Ishikawa (cell line): Measurements from ENCODE around the gene COL4A2.

Experiments
- CEBPB ChIP-seq: IDR thresholded peaks from 2 replicates; pipeline ENCODE4 v1.6.1; 2012
- CREB1 ChIP-seq: IDR thresholded peaks from 2 replicates; pipeline ENCODE4 v1.6.1; 2012; ENCODE audit warnings: low read depth
- EGR1 ChIP-seq: IDR thresholded peaks from 2 replicates; pipeline ENCODE4 v1.6.1; 2012
- EP300 ChIP-seq: IDR thresholded peaks from 2 replicates; pipeline ENCODE4 v1.6.1; 2012; ENCODE audit warnings: borderline replicate concordance
- FOXM1 ChIP-seq: IDR thresholded peaks from 2 replicates; pipeline ENCODE4 v1.6.1; 2012; ENCODE audit warnings: low read depth, borderline replicate concordance
- MAX ChIP-seq: IDR thresholded peaks from 2 replicates; pipeline ENCODE4 v1.6.1; 2012
- NFIC ChIP-seq: IDR thresholded peaks from 2 replicates; pipeline ENCODE4 v1.6.1; 2012
- RAD21 ChIP-seq: IDR thresholded peaks from 2 replicates; pipeline ENCODE4 v1.6.1; 2012; ENCODE audit warnings: low read depth
- REST ChIP-seq: IDR thresholded peaks from 2 replicates; pipeline ENCODE4 v1.6.1; 2012; ENCODE audit warnings: low read depth, mild to moderate bottlenecking
- TAF1 ChIP-seq: IDR thresholded peaks from 2 replicates; pipeline ENCODE4 v1.6.1; 2012; ENCODE audit warnings: low read depth, mild to moderate bottlenecking
- TCF12 ChIP-seq: IDR thresholded peaks from 2 replicates; pipeline ENCODE4 v1.6.1; 2012; ENCODE audit warnings: low read depth
- TEAD4 ChIP-seq: IDR thresholded peaks from 2 replicates; pipeline ENCODE4 v1.6.1; 2012
- YY1 ChIP-seq: IDR thresholded peaks from 2 replicates; pipeline ENCODE4 v1.6.1; 2012; ENCODE audit warnings: low read depth
- ZBTB7A ChIP-seq: IDR thresholded peaks from 2 replicates; pipeline ENCODE4 v1.6.1; 2012; ENCODE audit warnings: low read depth
- TF ChIP-seq, protein P1 (sequence below): IDR thresholded peaks from 2 replicates; pipeline ENCODE4 v1.6.1; 2012

Gene COL4A2

GRCh38 chr13:110505594-110505993, 198.5 kb downstream of the COL4A2 start:
- TF ChIP-seq EGR1 = no peak
- no peak for TF ChIP-seq EP300
- no peak for TF ChIP-seq CREB1

- no peak for TF ChIP-seq CREB1
- TF ChIP-seq RAD21 = no peak
- TF ChIP-seq NFIC = no peak
These were observed 199.3 kb downstream of the COL4A2 start for GRCh38 chr13:110506396-110506795.

DNA sequence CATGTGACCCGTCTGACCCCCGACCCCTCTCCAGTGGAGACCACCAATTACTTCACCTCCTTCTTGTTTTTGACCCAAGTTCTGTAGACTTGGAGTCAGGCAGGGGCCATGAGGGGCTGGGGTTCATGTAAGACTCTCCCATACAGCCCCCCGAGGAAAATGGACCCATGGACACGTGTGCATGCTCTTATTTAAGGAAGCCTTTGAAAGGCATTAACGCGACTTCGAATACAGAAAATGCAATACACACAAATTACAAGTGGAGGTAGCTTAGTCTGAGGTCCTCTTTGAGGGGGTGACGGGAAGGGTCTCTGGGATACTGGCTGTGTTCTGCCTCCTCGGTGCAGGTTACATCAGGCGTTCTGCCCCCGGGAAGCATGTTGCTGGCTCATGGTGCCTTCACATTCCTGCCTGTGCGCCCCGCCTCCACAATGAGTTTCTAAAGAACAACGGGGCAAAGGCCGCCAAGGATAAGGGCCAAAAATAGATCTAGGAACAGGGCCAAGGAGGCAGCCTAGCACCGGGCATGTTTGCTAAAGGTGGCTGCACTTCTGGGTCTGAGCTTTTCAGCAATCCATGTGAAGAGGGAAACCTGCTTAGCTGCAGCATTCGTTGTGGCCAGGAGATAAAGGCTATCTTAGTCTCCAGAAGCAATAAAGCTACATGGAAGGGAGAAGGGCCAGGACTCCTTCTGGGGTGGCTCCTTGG, 199.9 kb downstream of the COL4A2 start:
- TF ChIP-seq, protein P1, sequence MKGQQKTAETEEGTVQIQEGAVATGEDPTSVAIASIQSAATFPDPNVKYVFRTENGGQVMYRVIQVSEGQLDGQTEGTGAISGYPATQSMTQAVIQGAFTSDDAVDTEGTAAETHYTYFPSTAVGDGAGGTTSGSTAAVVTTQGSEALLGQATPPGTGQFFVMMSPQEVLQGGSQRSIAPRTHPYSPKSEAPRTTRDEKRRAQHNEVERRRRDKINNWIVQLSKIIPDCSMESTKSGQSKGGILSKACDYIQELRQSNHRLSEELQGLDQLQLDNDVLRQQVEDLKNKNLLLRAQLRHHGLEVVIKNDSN = no peak
- TF ChIP-seq NFIC (peak; percentile 76), TEAD4 (peak; percentile 77), MAX (peak; percentile 66; the same call in 1 of the 2 replicates), EP300 (peak; percentile 43; the same call in 1 of the 2 replicates), FOXM1 (no peak), TCF12 (no peak), CREB1 (no peak)

DNA sequence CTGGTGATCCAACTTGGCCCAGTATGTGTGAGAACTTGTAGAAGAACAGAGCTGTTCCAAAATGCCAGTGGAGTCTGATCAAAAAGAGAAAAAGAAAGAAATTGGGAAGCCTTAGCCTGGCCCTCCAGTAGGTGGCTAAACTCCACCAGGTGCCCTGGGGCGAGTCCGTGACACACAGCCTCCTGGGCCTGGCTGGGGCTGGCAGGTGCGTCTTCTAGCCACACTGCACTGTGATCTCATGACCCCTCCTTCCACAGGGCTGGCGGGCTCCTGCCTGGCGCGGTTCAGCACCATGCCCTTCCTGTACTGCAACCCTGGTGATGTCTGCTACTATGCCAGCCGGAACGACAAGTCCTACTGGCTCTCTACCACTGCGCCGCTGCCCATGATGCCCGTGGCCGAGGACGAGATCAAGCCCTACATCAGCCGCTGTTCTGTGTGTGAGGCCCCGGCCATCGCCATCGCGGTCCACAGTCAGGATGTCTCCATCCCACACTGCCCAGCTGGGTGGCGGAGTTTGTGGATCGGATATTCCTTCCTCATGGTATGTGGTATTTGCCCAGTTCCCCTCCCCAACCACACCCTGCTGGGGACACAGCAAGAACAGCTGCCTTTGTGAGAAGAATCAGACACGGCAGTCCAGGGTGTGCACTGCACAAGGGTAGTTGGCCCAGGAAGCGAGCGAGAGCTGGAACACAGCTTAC, 200.7 kb downstream of the COL4A2 start:
- peak; percentile 21; the same call in 1 of the 2 replicates for TF ChIP-seq RAD21
- no peak for TF ChIP-seq CEBPB

DNA sequence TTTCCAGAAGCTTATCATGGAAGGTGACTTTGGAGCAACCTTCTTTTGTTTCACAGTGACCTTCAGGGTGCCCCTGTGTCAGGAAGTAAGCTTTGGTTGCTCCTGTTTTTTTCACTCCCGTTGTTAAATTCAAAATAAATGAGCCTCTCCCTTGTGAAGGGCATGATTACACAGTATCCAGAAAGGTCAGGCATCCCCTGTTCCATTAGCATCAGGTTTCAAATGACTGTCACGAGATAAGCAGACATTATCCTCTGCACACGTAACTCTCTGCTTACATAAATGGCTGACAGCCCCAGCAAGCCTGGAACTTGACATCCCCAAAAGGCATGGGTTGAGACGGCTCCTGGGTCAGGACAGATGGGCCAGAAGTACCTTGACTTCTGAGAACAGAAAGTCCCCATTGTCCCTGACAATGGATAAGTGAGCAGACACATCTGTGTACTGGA, 202.4 kb downstream of the COL4A2 start:
- no peak for TF ChIP-seq ZBTB7A
- TF ChIP-seq MAX = no peak
- TF ChIP-seq CEBPB = no peak
- TF ChIP-seq TCF12 = no peak
- TF ChIP-seq, protein P1 = no peak
- TF ChIP-seq CREB1 = no peak
- no peak for TF ChIP-seq EP300
- no peak for TF ChIP-seq EGR1
- no peak for TF ChIP-seq TEAD4

DNA sequence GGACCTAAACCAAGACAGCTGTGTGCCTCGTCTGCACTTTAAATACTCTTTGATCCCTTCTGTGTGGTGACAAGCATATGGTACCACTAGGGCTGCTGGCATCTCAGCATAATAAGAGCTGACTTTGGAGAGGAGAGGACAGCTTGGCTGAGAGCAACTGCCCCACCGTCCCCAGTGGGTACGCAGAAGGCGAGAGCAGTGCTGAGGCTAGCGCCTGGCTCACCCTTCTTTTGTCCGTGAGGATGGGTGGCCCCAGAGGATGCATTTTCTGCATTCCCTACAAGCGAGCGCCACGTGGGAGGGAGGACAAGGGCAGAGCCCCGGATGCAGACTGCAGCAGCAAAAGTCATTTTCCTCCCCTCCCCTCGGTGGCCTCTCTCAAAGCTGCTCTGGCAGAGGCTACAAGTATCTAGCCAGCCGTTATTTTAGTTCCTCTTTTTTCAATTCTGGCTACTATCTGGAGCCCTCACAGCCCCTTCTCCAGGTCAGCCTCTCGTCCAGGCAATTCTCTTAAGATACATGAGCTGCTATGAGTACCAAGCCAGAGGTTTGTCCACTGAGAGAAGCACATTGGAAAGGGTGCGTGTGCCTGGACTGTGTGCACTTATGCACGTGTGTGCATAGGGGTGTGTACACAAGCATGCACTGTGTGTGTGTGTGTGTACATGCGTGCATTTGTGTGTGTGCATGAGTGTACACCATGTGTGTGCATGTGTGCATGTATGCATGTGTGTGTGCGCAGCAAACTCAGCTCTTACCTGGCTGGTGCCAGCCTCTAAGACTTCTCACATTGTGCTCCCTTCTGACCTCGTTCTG, 203.1 kb downstream of the COL4A2 start:
- no peak for TF ChIP-seq RAD21
- no peak for TF ChIP-seq FOXM1

DNA sequence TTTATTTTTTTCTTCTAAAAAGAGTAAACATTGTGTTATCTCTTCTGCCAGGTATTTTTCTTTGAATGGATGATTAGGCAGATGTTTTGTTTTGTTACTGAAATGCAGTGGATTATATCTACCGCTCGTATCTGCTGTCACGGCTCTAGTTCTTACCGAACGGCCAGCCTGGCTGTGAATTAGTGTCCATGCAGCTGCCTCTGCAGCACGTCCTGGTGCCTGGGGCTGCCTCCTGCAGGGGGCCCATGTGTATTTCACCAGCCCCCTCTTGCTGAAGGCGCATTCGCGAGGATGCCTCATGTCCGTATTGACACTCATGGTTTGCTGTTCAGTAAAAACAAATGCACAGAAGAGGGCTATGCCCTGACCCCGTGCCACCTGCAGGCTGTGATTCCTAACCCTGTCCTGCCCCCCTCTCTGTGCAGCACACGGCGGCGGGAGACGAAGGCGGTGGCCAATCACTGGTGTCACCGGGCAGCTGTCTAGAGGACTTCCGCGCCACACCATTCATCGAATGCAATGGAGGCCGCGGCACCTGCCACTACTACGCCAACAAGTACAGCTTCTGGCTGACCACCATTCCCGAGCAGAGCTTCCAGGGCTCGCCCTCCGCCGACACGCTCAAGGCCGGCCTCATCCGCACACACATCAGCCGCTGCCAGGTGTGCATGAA, 204.6 kb downstream of the COL4A2 start:
- TF ChIP-seq EGR1 (no peak), EP300 (no peak), TAF1 (no peak), NFIC (no peak), FOXM1 (no peak), REST (no peak), CREB1 (no peak), MAX (no peak), CEBPB (no peak), TEAD4 (no peak), TCF12 (no peak), ZBTB7A (no peak), YY1 (no peak), RAD21 (no peak)
- TF ChIP-seq, protein P1 = no peak
